ENCODE results near the gene APBA3. TPM values are rescaled to one million over a fixed set of nuclear protein-coding genes. Genes with fewer than 3 reads are reported as not detected.

Gene APBA3
- total and polyA plus RNA-seq, 12 donors: 2.6 to 43.8 (median 22.3) TPM

DNA sequence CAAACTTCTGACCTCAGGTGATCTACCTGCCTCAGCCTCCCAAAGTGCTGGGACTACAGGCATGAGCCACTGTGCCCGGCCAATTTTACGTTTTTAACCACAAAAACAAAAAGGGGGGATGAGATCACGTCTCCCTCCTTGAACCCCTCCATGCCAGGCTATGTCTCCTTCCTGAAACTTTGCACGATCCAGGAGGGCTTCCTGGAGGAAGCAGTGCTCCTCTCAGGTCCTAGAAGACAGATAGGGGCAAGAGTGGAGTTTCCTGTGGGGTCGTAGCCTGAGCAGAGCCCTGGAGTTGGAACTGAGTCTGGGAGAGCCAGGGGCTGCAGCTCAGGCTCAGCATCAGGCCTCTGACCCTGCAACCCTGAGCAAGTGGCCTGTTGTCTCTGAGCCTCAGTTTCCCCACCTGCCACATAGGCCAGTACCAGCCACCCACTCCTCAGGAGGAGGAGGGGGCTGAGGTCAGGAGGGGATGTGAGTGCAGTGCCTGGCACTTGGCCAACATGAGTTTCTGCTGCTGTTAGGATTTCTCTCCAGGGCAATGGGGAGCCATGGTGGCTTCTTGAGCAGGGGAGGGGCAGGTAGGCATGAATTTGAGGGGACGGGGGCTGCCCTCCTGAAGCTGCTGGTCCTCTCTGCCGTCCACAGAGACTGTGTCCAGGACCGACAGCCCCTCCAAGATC, 16.0 kb downstream of the APBA3 start:
- no peak for TF ChIP-seq CTCF (IDR thresholded peaks at IDR 0.05)
- no peak for TF ChIP-seq POLR2A (IDR thresholded peaks at IDR 0.05)
- no peaks in the 10 kb centered on the region for H3K4me1 ChIP-seq (replicated peaks in 1 of 2)
- no peak for DNase-seq
- H3K36me3 ChIP-seq (replicated peaks in 1 of 2): peaks cover 0 to 9% of the 10 kb centered on the region in 2 donors
- intact Hi-C loops (cut with DNase I): no loop called here
- no peak overlapping the region for H3K27ac ChIP-seq
- no peak overlapping the region for H3K4me3 ChIP-seq
- H3K27me3 ChIP-seq: no peaks in the 10 kb centered on the region
- 58 to 71% (median 65%) methylated on average over 2 to 8 of the region's 8 CpGs for WGBS, 4 donors
- no peaks in the 10 kb centered on the region for H3K9me3 ChIP-seq (replicated peaks in 1 of 3)

- Histone ChIP-seq H3K4me3 (no peak overlapping the region), H3K27me3 (no peaks in the 10 kb centered on the region), H3K27ac (no peak overlapping the region), H3K4me1 (replicated peaks in 1 of 2) (no peaks in the 10 kb centered on the region), H3K36me3 (replicated peaks in 1 of 2) (no peaks in the 10 kb centered on the region), H3K9me3 (replicated peaks in 1 of 3) (no peaks in the 10 kb centered on the region)
- 91 to 93% (median 91%) methylated on average over 2 of the region's 2 CpGs for WGBS, 4 donors
- no peak for DNase-seq
- intact Hi-C loops (cut with DNase I): no loop called here
- no peak for TF ChIP-seq CTCF (IDR thresholded peaks at IDR 0.05)
- TF ChIP-seq POLR2A (IDR thresholded peaks at IDR 0.05): no peak
These were observed 18.0 kb downstream of the APBA3 start for GRCh38 chr19:3743486-3743885.

- intact Hi-C loops (cut with DNase I): no loop called here
- Histone ChIP-seq H3K27me3 (no peaks in the 10 kb centered on the region), H3K36me3 (replicated peaks in 1 of 2) (no peaks in the 10 kb centered on the region), H3K9me3 (replicated peaks in 1 of 3) (no peaks in the 10 kb centered on the region), H3K4me3 (no peak overlapping the region), H3K27ac (no peak overlapping the region), H3K4me1 (replicated peaks in 1 of 2) (no peaks in the 10 kb centered on the region)
- TF ChIP-seq POLR2A (IDR thresholded peaks at IDR 0.05): no peak
- TF ChIP-seq CTCF (IDR thresholded peaks at IDR 0.05): no peak
- 80 to 95% (median 94%) methylated on average over 10 to 24 of the region's 24 CpGs for WGBS, 4 donors
- no peak for DNase-seq
These were observed 21.1 kb downstream of the APBA3 start for GRCh38 chr19:3740431-3740830.

GRCh38 chr19:3738477-3739220, 22.8 kb downstream of the APBA3 start:
- intact Hi-C loops (cut with DNase I): no loop called here
- TF ChIP-seq POLR2A (IDR thresholded peaks at IDR 0.05) (no peak), CTCF (IDR thresholded peaks at IDR 0.05) (no peak)

More at GRCh38 chr19:3738477-3739220, 22.8 kb downstream of the APBA3 start:
- H3K27me3 ChIP-seq: no peaks in the 10 kb centered on the region
- no peaks in the 10 kb centered on the region for H3K4me1 ChIP-seq (replicated peaks in 1 of 2)
- H3K36me3 ChIP-seq (replicated peaks in 1 of 2): no peaks in the 10 kb centered on the region
- no peak overlapping the region for H3K4me3 ChIP-seq
- H3K9me3 ChIP-seq (replicated peaks in 1 of 3): no peaks in the 10 kb centered on the region
- no peak overlapping the region for H3K27ac ChIP-seq
- DNase-seq: no peak
- WGBS, 4 donors: 86 to 91% (median 88%) methylated on average over 15 to 32 of the region's 32 CpGs

All from adrenal gland (tissue), 12 donors.